IMR-90 (cell line): ENCODE results near the gene SELENOO. TPM values are rescaled to one million over a fixed set of nuclear protein-coding genes. Genes with fewer than 3 reads are reported as not detected.

Experiments
- polyA plus RNA-seq, 3 experiments: library from polyadenylated mRNA; depleted of rRNA; stranded (reverse); fragments of >200 nt; gene quantifications; 2 replicates each; pipeline ENCODE4 v1.2.3, GENCODE V29; 2012; ENCODE audit warnings: low replicate concordance in 1 of 3
- total RNA-seq: library from RNA; depleted of rRNA; stranded (reverse); fragments of >200 nt; gene quantifications from 2 replicates; pipeline ENCODE4 v1.2.3, GENCODE V29; 2012
- TF ChIP-seq, protein P1 (sequence below): conservative IDR thresholded peaks from 2 replicates; pipeline ENCODE4 v1.5.1; 2012; ENCODE audit warnings: mild to moderate bottlenecking, low read depth, low read length, improper control_type of control experiment

Gene SELENOO
- total and polyA plus RNA-seq, 2 of the 4 experiments (the other 2 are of a cell fraction) = 10.4 to 21.4 TPM

GRCh38 chr22:50178871-50179869, 21.6 kb upstream of the SELENOO start (continued):
- TF ChIP-seq, protein P1, sequence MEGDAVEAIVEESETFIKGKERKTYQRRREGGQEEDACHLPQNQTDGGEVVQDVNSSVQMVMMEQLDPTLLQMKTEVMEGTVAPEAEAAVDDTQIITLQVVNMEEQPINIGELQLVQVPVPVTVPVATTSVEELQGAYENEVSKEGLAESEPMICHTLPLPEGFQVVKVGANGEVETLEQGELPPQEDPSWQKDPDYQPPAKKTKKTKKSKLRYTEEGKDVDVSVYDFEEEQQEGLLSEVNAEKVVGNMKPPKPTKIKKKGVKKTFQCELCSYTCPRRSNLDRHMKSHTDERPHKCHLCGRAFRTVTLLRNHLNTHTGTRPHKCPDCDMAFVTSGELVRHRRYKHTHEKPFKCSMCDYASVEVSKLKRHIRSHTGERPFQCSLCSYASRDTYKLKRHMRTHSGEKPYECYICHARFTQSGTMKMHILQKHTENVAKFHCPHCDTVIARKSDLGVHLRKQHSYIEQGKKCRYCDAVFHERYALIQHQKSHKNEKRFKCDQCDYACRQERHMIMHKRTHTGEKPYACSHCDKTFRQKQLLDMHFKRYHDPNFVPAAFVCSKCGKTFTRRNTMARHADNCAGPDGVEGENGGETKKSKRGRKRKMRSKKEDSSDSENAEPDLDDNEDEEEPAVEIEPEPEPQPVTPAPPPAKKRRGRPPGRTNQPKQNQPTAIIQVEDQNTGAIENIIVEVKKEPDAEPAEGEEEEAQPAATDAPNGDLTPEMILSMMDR = no peak
